ENCODE data around the gene SIPA1L3. TPM values are rescaled to one million over a fixed set of nuclear protein-coding genes. Genes with fewer than 3 reads are reported as not detected.
"Not testable (repeated sequence)": the region's sequence is repeated elsewhere in the genome, so short reads cannot be mapped to it uniquely, and the experiment has no call there.

SIPA1L3 gene
- total RNA-seq, 1 donor from 2014 or later, result 29.6 TPM

- Mint-ChIP-seq H3K9me3 (ENCODE audit: unreplicated experiment) (no peaks in the 10 kb centered on the region), H3K4me3 (ENCODE audit: unreplicated experiment) (no peak overlapping the region), H3K4me1 (ENCODE audit: unreplicated experiment) (peaks cover 10% of the 10 kb centered on the region), H3K36me3 (ENCODE audit: low read depth, unreplicated experiment) (peaks cover 4% of the 10 kb centered on the region), H3K27me3 (ENCODE audit: unreplicated experiment) (peaks cover 16% of the 10 kb centered on the region), H3K27ac (ENCODE audit: unreplicated experiment) (no peak overlapping the region)
- TF ChIP-seq CTCF (IDR thresholded peaks at IDR 0.05; ENCODE audit: unreplicated experiment), result no peak
- DNase-seq (ENCODE audit: low spot score), result no peak
Measured at GRCh38 chr19:38228491-38229439, 321.8 kb downstream of the SIPA1L3 start.

GRCh38 chr19:38229585-38230073 lies 322.6 kb downstream of the SIPA1L3 start:
- peak; percentile 67 for DNase-seq (ENCODE audit: low spot score)
- no peak overlapping the region for H3K27ac Mint-ChIP-seq (ENCODE audit: unreplicated experiment)
- H3K4me3 Mint-ChIP-seq (ENCODE audit: unreplicated experiment), result peak overlapping the region; percentile 86
- peaks cover 3% of the 10 kb centered on the region for H3K36me3 Mint-ChIP-seq (ENCODE audit: low read depth, unreplicated experiment)
- TF ChIP-seq CTCF (IDR thresholded peaks at IDR 0.05; ENCODE audit: unreplicated experiment), result no peak
- peaks cover 15% of the 10 kb centered on the region for H3K27me3 Mint-ChIP-seq (ENCODE audit: unreplicated experiment)
- no peaks in the 10 kb centered on the region for H3K9me3 Mint-ChIP-seq (ENCODE audit: unreplicated experiment)
- H3K4me1 Mint-ChIP-seq (ENCODE audit: unreplicated experiment), result peaks cover 15% of the 10 kb centered on the region

- Mint-ChIP-seq H3K27me3 (ENCODE audit: unreplicated experiment) (peaks cover 16% of the 10 kb centered on the region), H3K4me1 (ENCODE audit: unreplicated experiment) (peaks cover 15% of the 10 kb centered on the region)
- not testable (repeated sequence) for H3K4me3 Mint-ChIP-seq (ENCODE audit: unreplicated experiment); H3K9me3 Mint-ChIP-seq (ENCODE audit: unreplicated experiment); H3K36me3 Mint-ChIP-seq (ENCODE audit: low read depth, unreplicated experiment); DNase-seq (ENCODE audit: low spot score); H3K27ac Mint-ChIP-seq (ENCODE audit: unreplicated experiment)
Measured at GRCh38 chr19:38230506-38231133, 323.6 kb downstream of the SIPA1L3 start.

GRCh38 chr19:38231918-38232317 lies 324.9 kb downstream of the SIPA1L3 start:
- DNase-seq (ENCODE audit: low spot score), result no peak
- Mint-ChIP-seq H3K27ac (ENCODE audit: unreplicated experiment) (no peak overlapping the region), H3K4me3 (ENCODE audit: unreplicated experiment) (no peak overlapping the region), H3K27me3 (ENCODE audit: unreplicated experiment) (peaks cover 15% of the 10 kb centered on the region), H3K36me3 (ENCODE audit: low read depth, unreplicated experiment) (no peaks in the 10 kb centered on the region), H3K9me3 (ENCODE audit: unreplicated experiment) (no peaks in the 10 kb centered on the region), H3K4me1 (ENCODE audit: unreplicated experiment) (peaks cover 9% of the 10 kb centered on the region)
- no peak for TF ChIP-seq CTCF (IDR thresholded peaks at IDR 0.05; ENCODE audit: unreplicated experiment)

GRCh38 chr19:38233740-38234251 lies 326.8 kb downstream of the SIPA1L3 start:
- Mint-ChIP-seq H3K27me3 (ENCODE audit: unreplicated experiment) (peaks cover 10% of the 10 kb centered on the region), H3K27ac (ENCODE audit: unreplicated experiment) (no peak overlapping the region), H3K36me3 (ENCODE audit: low read depth, unreplicated experiment) (no peaks in the 10 kb centered on the region)

More at GRCh38 chr19:38233740-38234251, 326.8 kb downstream of the SIPA1L3 start:
- Mint-ChIP-seq H3K4me1 (ENCODE audit: unreplicated experiment) (peaks cover 5% of the 10 kb centered on the region), H3K4me3 (ENCODE audit: unreplicated experiment) (no peak overlapping the region), H3K9me3 (ENCODE audit: unreplicated experiment) (no peaks in the 10 kb centered on the region)
- DNase-seq (ENCODE audit: low spot score), result peak; percentile 92
- TF ChIP-seq CTCF (IDR thresholded peaks at IDR 0.05; ENCODE audit: unreplicated experiment), result peak; percentile 90

Measured in endothelial cell (in vitro differentiated cells).